ENCODE results near the gene SP100.

GRCh38 chr2:230412371-230412711 lies 3.7 kb upstream of the SP100 start:
- TF ChIP-seq CTCF (IDR thresholded peaks at IDR 0.05), result no peak
- no peak for TF ChIP-seq POLR2A (IDR thresholded peaks at IDR 0.05)
